Activated CD4-positive, alpha-beta memory T cell treated with anti-CD3 and anti-CD28 coated beads, Interleukin-2, amount 10 ng/mL, durations not matched to agents 7 days and 5 days (primary cell): Measurements from ENCODE around the gene FAHD1. TPM values are rescaled to one million over a fixed set of nuclear protein-coding genes. Genes with fewer than 3 reads are reported as not detected.

Experiments used
- CTCF ChIA-PET: fragments of 350-600 bp; sonication (Branson Sonifier 250); formaldehyde crosslinking; loops from one replicate; lab custom pipeline; 2021; ENCODE audit warnings: antibody characterized with exemption, inconsistent platforms; lab: Charles Lee
- POLR2A ChIA-PET: fragments of 350-600 bp; sonication (Branson Sonifier 250); formaldehyde crosslinking; loops from one replicate; lab custom pipeline; 2021; ENCODE audit warnings: antibody characterized with exemption; lab: Charles Lee
- DNase-seq: peaks from one replicate; pipeline ENCODE4 v3.0.0-alpha.2; 2020
- H3K27ac Mint-ChIP-seq: one replicate; pipeline ENCODE4 v1.8.0; 2021; ENCODE audit warnings: mild to moderate bottlenecking, mixed read lengths
- H3K27me3 Mint-ChIP-seq: one replicate; pipeline ENCODE4 v1.8.0; 2021; ENCODE audit warnings: mixed read lengths
- H3K36me3 Mint-ChIP-seq: one replicate; pipeline ENCODE4 v1.8.0; 2021; ENCODE audit warnings: low read depth, mixed read lengths
- H3K4me1 Mint-ChIP-seq: one replicate; pipeline ENCODE4 v1.8.0; 2021; ENCODE audit warnings: mixed read lengths
- H3K4me3 Mint-ChIP-seq: one replicate; pipeline ENCODE4 v1.8.0; 2021; ENCODE audit warnings: mild to moderate bottlenecking, mixed read lengths
- H3K9me3 Mint-ChIP-seq: one replicate; pipeline ENCODE4 v1.8.0; 2021; ENCODE audit warnings: mixed read lengths
- total RNA-seq, 2 experiments: library from RNA; stranded (reverse); gene quantifications; one replicate each; pipeline ENCODE4 v1.2.3, GENCODE V29; 2021

Gene FAHD1
- total RNA-seq, 2 experiments from 2014 or later: 7.7 to 7.9 TPM

GRCh38 chr16:1822801-1823200 lies 4.2 kb upstream of the FAHD1 start:
- DNase-seq: no peak
- H3K4me1 Mint-ChIP-seq: peaks cover 29% of the 10 kb centered on the region
- no peaks in the 10 kb centered on the region for H3K9me3 Mint-ChIP-seq
- ChIA-PET CTCF (interaction anchor here (0.6 kb wide), 1 partner anchor 366 kb away, joined by 4 read pairs; no protein-coding TSS in a partner anchor), POLR2A (interaction anchor here (1.0 kb wide), 1 partner anchor 50 kb away, joined by 3 read pairs; the partner anchor contains the start of genes EME2 and MRPS34)
- H3K27me3 Mint-ChIP-seq: no peaks in the 10 kb centered on the region
- no peak overlapping the region for H3K27ac Mint-ChIP-seq
- H3K4me3 Mint-ChIP-seq: no peak overlapping the region
- H3K36me3 Mint-ChIP-seq: no peaks in the 10 kb centered on the region

GRCh38 chr16:1823821-1824220 lies 3.2 kb upstream of the FAHD1 start:
- POLR2A ChIA-PET: interaction anchor here (1.1 kb wide), 1 partner anchor 42 kb away, joined by 4 read pairs; no protein-coding TSS in a partner anchor
- CTCF ChIA-PET: no interaction called here
- peak; percentile 29 for DNase-seq
- Mint-ChIP-seq H3K9me3 (no peaks in the 10 kb centered on the region), H3K36me3 (no peaks in the 10 kb centered on the region), H3K27ac (no peak overlapping the region), H3K27me3 (no peaks in the 10 kb centered on the region), H3K4me3 (no peak overlapping the region), H3K4me1 (peaks cover 38% of the 10 kb centered on the region)

GRCh38 chr16:1825381-1825863 lies 1.6 kb upstream of the FAHD1 start:
- Mint-ChIP-seq H3K36me3 (no peaks in the 10 kb centered on the region), H3K4me1 (peaks cover 42% of the 10 kb centered on the region), H3K27me3 (no peaks in the 10 kb centered on the region), H3K27ac (peak overlapping the region; percentile 81), H3K4me3 (peak overlapping the region; percentile 83), H3K9me3 (no peaks in the 10 kb centered on the region)
- DNase-seq: no peak
- CTCF ChIA-PET: no interaction called here
- POLR2A ChIA-PET: interaction anchor here (0.8 to 3.0 kb wide), 4 partner anchors 42 to 118 kb away, joined by 3 to 20 read pairs (median 3); partner anchors contain the start of genes EME2, NUBP2 and SPSB3

GRCh38 chr16:1825864-1826690 lies 929 bp upstream of the FAHD1 start:
- peaks cover 4% of the 10 kb centered on the region for H3K36me3 Mint-ChIP-seq
- DNase-seq: peak; percentile 77
- H3K27me3 Mint-ChIP-seq: no peaks in the 10 kb centered on the region
- no peaks in the 10 kb centered on the region for H3K9me3 Mint-ChIP-seq
- peak overlapping the region; percentile 81 for H3K27ac Mint-ChIP-seq
- CTCF ChIA-PET: interaction anchor here (1.3 to 2.2 kb wide), 2 partner anchors 15 to 120 kb away, joined by 3 to 9 read pairs; partner anchors contain the start of gene MAPK8IP3
- H3K4me3 Mint-ChIP-seq: peak overlapping the region; percentile 83
- H3K4me1 Mint-ChIP-seq: peaks cover 42% of the 10 kb centered on the region
- POLR2A ChIA-PET: interaction anchor here (0.8 to 3.0 kb wide), 7 partner anchors 12 to 215 kb away, joined by 3 to 20 read pairs (median 5); partner anchors contain the start of genes EME2, MAPK8IP3, NUBP2 and RPS2

GRCh38 chr16:1828645-1829410 lies 1.8 kb downstream of the FAHD1 start:
- H3K4me1 Mint-ChIP-seq: peaks cover 42% of the 10 kb centered on the region
- peaks cover 4% of the 10 kb centered on the region for H3K36me3 Mint-ChIP-seq
- H3K27me3 Mint-ChIP-seq: no peaks in the 10 kb centered on the region
- CTCF ChIA-PET: interaction anchor here (1.1 kb wide), 1 partner anchor 10 kb away, joined by 3 read pairs; no protein-coding TSS in a partner anchor
- no peaks in the 10 kb centered on the region for H3K9me3 Mint-ChIP-seq
- no peak overlapping the region for H3K27ac Mint-ChIP-seq
- H3K4me3 Mint-ChIP-seq: peak overlapping the region; percentile 14
- no peak for DNase-seq
- POLR2A ChIA-PET: interaction anchor here (1.1 kb wide), 1 partner anchor 9 kb away, joined by 4 read pairs; no protein-coding TSS in a partner anchor

- H3K9me3 Mint-ChIP-seq: no peaks in the 10 kb centered on the region
- ChIA-PET CTCF (no interaction called here), POLR2A (no interaction called here)
- H3K4me1 Mint-ChIP-seq: peaks cover 29% of the 10 kb centered on the region
- no peak overlapping the region for H3K4me3 Mint-ChIP-seq
- no peaks in the 10 kb centered on the region for H3K27me3 Mint-ChIP-seq
- no peak for DNase-seq
- peaks cover 4% of the 10 kb centered on the region for H3K36me3 Mint-ChIP-seq
- no peak overlapping the region for H3K27ac Mint-ChIP-seq
Observed at GRCh38 chr16:1830213-1830612, 3.2 kb downstream of the FAHD1 start.

- H3K36me3 Mint-ChIP-seq: peaks cover 4% of the 10 kb centered on the region
- H3K4me1 Mint-ChIP-seq: peaks cover 22% of the 10 kb centered on the region
- H3K9me3 Mint-ChIP-seq: no peaks in the 10 kb centered on the region
- CTCF ChIA-PET: no interaction called here
- no peaks in the 10 kb centered on the region for H3K27me3 Mint-ChIP-seq
- H3K27ac Mint-ChIP-seq: no peak overlapping the region
- no peak for DNase-seq
- H3K4me3 Mint-ChIP-seq: no peak overlapping the region
- POLR2A ChIA-PET: no interaction called here
Observed at GRCh38 chr16:1831186-1832075, 4.4 kb downstream of the FAHD1 start.

GRCh38 chr16:1832838-1833454 lies 5.9 kb downstream of the FAHD1 start:
- peaks cover 4% of the 10 kb centered on the region for H3K36me3 Mint-ChIP-seq
- ChIA-PET POLR2A (no interaction called here), CTCF (no interaction called here)
- H3K27me3 Mint-ChIP-seq: no peaks in the 10 kb centered on the region
- no peaks in the 10 kb centered on the region for H3K9me3 Mint-ChIP-seq
- DNase-seq: no peak
- H3K4me1 Mint-ChIP-seq: peaks cover 14% of the 10 kb centered on the region
- H3K27ac Mint-ChIP-seq: no peak overlapping the region
- no peak overlapping the region for H3K4me3 Mint-ChIP-seq

- no peak for DNase-seq
- H3K4me3 Mint-ChIP-seq: no peak overlapping the region
- peaks cover 4% of the 10 kb centered on the region for H3K36me3 Mint-ChIP-seq
- H3K4me1 Mint-ChIP-seq: peaks cover 4% of the 10 kb centered on the region
- H3K27me3 Mint-ChIP-seq: no peaks in the 10 kb centered on the region
- no peaks in the 10 kb centered on the region for H3K9me3 Mint-ChIP-seq
- POLR2A ChIA-PET: no interaction called here
- CTCF ChIA-PET: no interaction called here
- H3K27ac Mint-ChIP-seq: no peak overlapping the region
Observed at GRCh38 chr16:1834096-1834495, 7.1 kb downstream of the FAHD1 start.

GRCh38 chr16:1839554-1839953 lies 12.5 kb downstream of the FAHD1 start:
- Mint-ChIP-seq H3K27ac (no peak overlapping the region), H3K36me3 (no peaks in the 10 kb centered on the region), H3K4me3 (no peak overlapping the region), H3K9me3 (no peaks in the 10 kb centered on the region), H3K27me3 (no peaks in the 10 kb centered on the region), H3K4me1 (peaks cover 2% of the 10 kb centered on the region)
- ChIA-PET POLR2A (interaction anchor here (1.0 kb wide), 1 partner anchor 12 kb away, joined by 3 read pairs; the partner anchor contains the start of gene FAHD1), CTCF (interaction anchor here (1.6 kb wide), 1 partner anchor 11 kb away, joined by 3 read pairs; no protein-coding TSS in a partner anchor)
- no peak for DNase-seq

- POLR2A ChIA-PET: no interaction called here
- no peak overlapping the region for H3K27ac Mint-ChIP-seq
- no peak for DNase-seq
- no peak overlapping the region for H3K4me3 Mint-ChIP-seq
- peaks cover 8% of the 10 kb centered on the region for H3K27me3 Mint-ChIP-seq
- CTCF ChIA-PET: no interaction called here
- no peaks in the 10 kb centered on the region for H3K4me1 Mint-ChIP-seq
- H3K9me3 Mint-ChIP-seq: no peaks in the 10 kb centered on the region
- no peaks in the 10 kb centered on the region for H3K36me3 Mint-ChIP-seq
Observed at GRCh38 chr16:1845985-1846384, 19.0 kb downstream of the FAHD1 start.
